Hematopoietic multipotent progenitor cell treated with erythropoietin and hydrocortisone succinate and interleukin-3 and kit ligand, for 4 days (in vitro differentiated cells): ENCODE measurements around the gene NPAS2.
A peak's percentile ranks its signal among the peaks of the same experiment; 100 is the strongest.

Experiments
- DNase-seq: peaks from one replicate; pipeline ENCODE4 v3.0.0-alpha.2; 2015

NPAS2 gene

DNA sequence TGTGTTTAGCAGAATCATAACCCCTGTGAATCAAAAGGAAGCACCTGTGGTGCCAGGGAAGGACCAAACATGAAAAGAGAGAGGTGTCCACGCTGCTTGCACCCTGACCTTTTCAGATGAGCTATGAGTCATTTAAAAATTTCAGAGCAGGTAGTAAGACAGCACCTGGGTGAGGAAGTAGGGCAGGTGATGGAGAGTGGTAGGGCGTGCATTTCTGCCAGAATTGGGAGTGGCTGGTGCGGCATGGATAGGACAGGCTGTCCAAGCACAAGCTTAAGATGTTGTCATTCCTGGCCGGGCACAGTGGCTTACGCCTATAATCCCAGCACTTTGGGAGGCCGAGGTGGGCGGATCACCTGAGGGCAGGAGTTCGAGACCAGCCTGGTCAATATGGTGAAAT, 36.8 kb downstream of the NPAS2 start:
- no peak for DNase-seq

DNA sequence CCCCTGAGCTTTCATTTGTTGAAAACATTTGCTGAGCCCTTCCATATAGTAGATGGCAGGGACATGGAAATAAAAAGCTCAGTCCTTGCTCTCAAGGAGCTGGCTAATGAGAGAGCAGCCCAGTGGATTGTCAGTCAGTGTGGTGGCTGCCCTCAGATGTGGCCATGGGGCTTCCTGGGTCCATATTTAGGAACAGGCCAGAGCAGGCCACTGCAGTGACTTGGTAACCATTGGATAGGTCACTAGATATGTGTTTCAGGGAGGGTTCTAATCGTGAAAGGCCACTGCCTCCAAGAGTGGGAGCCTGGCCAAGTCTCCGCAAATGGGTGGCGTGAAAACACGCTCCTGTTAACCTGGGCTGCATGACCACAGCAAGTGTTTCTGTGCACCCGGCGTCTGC, 37.4 kb downstream of the NPAS2 start:
- DNase-seq = no peak

DNA sequence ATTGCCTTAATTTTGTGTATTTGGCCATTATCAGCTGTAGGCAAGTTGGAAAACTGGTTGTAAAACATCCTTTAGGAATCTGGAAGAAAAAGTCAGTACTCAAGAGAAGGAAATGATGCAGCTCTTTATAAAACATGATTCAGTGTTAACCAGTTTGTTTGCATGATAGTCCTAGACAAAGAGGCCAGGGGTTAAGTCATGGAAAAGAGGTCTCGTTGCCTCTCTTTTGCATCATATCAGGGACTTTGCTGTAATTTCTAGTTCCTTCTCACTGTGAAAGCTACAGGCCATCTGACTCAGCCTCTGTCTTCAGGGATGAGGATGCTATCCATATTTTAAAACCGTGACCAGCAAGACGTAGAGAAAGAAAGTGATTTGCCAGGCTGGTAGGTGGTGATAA, 38.0 kb downstream of the NPAS2 start:
- DNase-seq = no peak

DNA sequence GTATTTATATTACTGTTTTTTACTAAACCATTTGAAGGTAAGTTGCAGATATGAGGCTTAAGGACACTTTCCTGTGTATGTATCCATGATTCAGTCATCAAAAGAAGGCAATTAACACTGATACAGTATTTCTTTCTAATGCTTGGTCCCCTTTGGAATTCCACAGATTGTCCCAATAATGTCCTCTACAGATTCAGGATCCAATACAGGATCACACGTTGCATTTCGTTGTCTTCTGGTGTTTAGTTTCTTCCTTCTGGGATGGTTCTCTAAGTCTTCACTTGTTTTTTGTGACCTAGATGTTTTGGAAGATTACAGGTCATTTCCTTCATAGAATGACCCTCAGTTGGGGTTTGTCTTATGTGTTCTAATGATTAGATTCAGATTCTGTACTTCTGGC, 40.0 kb downstream of the NPAS2 start:
- no peak for DNase-seq

DNA sequence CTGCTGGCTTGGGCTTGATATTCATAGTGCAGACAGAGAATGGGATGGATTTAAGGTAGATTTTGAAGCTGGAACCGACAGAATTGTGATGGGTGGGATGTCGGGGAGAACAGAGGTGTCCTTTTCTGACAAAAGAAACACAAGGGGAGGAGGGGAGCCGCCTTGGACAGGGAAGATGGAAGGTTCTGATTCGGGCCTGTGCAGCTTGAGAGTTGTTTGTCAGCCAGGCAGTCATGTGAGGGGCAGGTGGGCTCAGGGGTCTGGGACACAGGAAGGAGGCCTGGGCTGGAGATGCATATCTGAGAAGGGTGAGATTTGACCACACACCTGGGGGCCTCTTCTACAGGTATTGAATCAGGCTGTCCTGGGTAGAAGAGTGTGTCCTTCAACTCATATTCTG, 41.4 kb downstream of the NPAS2 start:
- no peak for DNase-seq

DNA sequence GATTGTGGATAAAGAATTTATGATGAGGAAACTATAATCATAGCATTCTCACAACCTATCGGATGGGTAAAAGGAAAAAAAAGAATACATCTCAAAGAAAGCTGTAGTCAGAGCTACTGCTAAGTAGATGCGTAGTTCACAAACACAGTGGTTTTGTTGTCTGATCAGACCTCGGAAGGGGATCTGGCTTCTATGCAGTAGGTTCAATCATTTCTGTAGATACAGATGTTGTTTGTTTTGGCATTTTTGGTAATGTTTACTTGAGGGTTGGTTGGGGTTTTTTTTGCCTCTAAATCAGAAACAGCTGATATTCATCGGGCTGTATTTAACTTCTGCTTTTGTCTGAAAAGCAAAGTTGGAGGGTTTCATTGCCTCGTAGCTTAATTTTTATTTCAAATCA, 42.1 kb downstream of the NPAS2 start:
- DNase-seq = no peak

DNA sequence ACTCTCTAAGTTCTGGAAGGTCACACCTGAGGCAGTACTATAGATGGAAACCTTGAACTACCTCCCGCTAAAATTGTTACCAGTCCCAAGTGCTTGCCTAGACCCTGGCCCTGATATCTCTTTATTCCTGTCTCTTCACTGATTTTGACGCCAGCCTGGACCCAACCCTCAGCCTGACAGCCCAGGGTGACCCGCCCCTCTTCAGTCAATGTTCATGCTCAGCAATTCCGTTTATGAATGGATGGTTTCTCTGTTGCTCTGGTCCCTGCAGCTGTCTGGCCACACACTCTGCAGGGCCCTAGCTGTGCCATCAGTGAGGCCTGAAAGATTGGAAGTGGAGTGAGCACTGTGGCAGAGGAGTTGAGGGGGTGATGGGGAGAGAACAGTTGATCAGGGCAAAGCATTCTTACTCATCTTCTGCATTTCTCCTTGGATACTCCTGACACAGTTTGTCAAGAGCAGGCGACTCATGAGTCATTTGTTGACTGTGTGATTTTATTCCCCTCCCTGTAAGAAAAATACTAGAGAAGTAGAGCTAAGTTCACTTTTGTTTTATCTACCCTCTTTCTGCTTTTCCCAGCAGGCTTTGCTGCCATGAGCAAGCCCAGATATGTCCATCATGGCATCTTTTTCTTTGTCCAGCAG, 46.0 kb downstream of the NPAS2 start:
- no peak for DNase-seq

DNA sequence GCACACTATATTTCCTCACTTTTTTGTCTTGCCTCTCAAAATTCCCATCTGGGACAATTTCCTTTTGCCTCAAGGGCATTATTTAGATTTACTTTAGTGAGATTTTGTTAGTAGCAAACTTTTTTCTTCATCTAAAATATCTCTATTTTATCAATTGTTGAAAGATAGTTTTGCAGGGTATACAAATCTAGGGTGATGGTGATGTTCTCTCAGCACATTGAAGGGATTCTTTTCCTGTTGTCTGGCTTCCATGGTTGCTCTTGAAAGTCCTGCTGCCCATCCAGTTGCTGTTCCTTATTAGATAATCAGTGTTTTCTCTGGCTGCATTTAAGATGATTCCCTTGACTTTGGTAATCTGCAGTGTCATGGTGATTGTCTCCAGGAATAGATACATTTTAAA, 48.1 kb downstream of the NPAS2 start:
- no peak for DNase-seq

DNA sequence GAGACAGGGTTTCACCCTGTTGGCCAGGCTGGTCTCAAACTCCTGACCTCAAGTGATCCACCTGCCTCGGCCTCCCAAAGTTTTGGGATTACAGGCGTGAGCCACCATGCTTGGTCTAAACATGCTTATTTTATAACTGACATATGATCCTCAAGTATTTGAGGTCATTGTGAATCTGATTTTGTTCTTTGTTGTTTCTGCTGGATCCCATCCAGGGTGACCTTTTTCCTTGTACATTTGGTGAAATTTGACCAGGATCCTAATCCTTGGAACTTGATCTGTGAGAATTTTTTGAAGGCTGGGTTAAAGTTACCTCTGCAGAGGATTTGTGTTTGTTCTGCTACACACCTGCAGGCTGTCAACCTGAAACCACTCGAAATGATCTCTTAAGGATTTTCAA, 49.2 kb downstream of the NPAS2 start:
- no peak for DNase-seq

DNA sequence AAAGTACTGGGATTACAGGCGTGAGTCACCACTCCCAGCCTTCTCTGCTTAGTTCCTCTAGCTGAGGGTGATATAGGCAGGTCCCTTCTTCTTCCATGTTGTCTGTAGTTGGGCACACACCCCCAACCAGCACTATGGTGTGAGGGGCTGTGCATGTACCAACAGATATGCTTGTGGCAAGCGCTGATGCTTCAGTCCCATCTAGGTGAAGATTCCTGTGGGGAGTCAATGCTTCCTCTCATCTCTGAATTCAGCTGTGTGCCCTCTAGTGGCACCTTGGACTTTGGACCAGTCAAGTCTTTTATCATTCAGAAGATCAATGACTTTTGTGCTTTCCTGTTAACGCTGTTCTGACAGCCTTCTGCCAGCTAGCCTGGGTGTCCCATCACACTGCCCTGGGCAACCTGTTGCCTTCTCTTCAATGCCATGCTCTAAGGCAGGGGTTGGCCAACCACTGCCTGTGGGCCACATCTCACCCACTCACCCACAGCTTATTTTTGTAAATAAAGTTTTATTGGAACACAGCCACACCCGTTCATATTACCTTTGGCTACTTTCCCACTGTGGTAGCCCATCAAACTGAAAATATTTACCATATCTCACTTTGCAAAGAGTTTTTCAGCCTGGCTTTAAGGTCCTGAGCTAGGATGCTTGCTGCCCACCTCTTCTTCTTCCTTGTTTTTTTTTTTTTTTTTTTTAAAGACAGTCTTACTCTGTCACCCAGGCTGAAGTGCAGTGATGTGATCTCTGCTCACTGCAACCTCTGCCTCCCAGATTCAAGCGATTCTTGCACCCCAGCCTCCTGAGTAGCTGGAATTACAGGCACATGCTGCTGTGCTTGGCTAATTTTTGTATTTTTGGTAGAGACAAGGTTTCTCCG, 51.0 kb downstream of the NPAS2 start:
- no peak for DNase-seq

DNA sequence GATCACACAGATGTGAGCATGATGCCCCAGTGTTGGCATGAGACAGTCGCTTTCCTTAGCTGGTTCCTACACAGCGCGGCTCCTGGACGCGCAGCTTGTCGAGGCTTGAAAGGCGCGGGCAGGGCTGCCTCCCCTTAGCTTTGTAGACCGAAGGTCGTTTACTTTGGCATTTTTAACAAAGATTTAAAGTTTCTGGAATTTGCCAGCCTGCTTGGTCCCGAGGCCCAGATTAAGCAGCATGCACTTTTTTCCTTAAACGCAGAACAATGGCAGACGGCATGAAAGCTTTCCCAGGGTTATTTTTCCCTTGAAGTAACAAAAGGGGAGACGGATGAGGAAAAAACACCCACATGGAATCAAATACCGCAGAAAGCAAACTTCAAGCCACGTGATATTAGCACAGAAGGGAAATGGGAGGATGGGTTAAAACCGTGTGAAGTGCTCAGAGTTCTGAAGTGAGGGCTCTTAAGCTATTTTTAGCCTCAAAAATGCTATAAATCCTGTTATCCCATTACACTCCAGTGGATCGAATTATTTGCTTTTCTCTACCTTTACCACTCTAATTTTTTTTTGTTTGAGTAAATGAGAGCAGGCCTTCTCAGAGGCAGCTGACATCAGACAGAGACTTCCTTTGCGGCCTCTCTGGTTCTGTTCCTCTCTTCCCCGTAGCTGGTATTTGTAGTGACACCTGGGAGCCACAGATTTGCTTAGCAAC, 55.7 kb downstream of the NPAS2 start:
- no peak for DNase-seq

DNA sequence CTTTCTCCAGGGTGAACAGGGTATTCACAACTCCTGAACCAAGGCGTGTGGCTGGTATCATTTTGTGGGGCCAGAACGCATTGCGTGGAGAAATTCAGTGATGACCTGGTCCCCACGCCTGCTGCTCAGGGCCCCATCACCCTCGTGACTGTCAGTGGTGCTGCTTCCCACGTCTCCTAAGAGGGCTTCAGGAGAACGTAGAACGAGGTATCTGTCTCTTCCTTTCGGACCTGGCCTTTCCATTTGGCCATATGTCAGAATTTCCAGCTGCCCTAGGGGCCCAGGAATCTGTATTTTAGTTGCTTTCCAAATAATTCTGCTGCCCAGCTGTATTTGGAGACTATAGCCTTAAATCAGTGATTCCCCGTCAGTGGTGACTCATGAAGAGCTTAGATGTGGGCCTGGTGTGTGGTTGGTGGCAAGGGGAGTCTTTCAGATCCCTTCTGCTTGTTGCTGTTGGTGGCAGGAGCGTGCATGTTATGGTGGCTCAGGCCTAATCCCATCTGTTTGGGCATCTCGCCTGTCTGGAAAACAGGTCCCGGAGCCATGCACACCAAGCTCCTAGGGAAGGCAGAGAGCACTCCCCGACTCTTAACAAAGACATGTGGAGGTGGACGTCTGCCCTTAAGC, 56.4 kb downstream of the NPAS2 start:
- DNase-seq = no peak

DNA sequence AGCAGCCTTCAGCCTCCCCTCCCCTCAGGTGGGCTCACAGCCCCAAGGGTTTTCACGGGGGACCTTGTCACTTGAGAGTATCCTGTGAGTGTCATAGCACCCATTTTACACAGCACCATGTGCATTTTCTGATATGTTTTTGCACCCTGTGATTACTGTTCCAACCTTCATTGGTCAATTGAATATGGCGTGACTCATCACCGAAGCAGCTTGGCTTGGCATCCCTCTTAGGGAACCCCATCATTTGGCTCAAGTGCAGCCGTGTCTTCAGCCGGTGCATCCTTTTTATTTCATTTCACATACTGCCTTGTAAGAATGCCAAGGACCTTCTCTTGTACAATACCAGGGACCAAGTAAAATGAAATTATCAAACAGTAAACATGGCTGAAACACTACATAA, 57.6 kb downstream of the NPAS2 start:
- no peak for DNase-seq

DNA sequence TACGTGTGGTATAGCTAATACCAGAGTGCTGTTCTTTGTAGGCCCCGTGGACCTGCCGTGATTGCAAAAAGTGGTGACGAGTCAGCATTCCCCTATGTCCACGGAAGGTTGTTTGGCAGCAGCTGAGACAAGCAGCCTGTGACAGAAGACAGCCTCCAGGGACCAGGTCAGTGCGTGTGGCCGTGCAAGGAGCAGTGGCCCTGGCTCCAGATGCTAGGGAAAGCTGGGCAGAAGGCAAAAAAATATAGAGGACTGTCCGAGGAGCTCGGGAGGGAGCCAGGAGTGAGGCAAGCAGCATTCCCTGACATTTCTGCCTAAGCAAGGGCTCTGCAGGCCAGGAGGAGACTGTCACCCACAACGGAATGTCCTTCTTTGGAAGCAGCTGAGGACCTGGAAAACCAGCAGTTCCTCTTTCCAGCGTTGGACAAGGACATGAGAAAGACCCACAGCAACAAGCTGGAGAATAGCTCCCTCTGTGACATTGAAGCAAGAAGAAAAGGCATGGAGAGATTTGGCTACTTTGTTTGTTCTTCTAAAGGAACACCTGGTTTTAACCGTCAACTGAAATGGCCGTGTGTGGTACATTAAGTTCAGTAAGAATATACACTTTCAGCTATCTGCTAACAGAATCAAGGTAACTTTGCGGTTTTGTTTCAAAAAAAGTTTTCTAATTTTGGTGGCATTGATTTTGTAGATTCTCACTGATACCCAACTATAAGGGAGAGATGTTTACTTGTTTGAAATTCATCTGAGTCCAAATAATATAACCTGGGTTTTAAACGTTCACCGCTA, 58.3 kb downstream of the NPAS2 start:
- no peak for DNase-seq

DNA sequence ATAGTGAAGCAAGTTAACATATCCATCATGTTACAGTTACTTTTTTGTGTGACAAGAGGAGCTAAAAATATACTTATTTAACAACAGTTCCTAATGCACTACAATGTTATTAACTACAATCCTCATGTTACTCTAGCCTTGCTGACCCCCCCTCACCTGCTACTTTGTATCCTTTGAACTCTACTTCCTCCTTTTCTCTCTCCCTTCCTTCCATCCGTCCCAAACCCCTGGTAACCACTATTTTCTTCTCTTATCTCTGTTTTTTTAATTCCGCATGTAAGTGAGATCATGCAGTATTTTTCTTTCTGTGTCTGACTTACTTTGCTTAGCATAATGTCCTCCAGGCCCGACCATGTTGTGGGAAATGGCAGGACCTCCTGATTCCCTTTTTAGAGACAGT, 59.4 kb downstream of the NPAS2 start:
- DNase-seq = no peak

DNA sequence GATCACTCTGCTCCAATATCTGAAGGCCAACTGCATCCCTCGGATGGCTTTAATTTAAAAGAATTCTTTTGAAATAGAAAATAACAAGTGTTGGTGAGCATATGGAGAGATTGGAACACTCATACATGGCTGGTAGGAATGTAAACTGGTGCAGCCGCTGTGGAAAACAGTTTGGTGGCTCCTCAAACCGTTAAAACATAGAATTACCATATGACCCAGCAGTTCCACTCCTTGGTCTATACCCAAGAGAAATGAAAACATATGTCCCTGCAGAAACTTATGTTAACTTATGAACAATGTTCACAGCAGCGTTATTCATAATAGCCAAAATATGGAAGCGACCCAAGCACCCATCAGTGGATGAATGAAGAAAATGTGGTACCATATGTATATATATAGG, 60.1 kb downstream of the NPAS2 start:
- no peak for DNase-seq

DNA sequence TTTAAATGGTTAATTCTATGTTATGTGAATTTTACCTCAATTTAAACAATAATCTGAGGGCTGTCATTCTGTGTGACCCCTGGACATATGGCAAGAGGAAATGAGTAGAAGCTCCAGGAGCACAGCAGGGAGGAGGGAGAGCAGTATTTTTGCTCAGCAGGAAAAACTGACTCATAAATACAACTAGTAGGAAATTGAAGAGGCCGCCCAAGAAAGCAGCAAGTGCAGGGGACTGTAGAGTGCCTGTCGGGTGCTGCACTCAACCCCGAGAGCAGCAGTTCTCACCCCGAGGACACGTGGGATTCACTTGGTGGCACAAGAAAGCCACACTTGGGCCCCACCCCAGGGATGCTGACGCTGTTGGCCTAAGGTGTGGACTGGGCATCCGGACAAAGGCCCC, 60.8 kb downstream of the NPAS2 start:
- no peak for DNase-seq

DNA sequence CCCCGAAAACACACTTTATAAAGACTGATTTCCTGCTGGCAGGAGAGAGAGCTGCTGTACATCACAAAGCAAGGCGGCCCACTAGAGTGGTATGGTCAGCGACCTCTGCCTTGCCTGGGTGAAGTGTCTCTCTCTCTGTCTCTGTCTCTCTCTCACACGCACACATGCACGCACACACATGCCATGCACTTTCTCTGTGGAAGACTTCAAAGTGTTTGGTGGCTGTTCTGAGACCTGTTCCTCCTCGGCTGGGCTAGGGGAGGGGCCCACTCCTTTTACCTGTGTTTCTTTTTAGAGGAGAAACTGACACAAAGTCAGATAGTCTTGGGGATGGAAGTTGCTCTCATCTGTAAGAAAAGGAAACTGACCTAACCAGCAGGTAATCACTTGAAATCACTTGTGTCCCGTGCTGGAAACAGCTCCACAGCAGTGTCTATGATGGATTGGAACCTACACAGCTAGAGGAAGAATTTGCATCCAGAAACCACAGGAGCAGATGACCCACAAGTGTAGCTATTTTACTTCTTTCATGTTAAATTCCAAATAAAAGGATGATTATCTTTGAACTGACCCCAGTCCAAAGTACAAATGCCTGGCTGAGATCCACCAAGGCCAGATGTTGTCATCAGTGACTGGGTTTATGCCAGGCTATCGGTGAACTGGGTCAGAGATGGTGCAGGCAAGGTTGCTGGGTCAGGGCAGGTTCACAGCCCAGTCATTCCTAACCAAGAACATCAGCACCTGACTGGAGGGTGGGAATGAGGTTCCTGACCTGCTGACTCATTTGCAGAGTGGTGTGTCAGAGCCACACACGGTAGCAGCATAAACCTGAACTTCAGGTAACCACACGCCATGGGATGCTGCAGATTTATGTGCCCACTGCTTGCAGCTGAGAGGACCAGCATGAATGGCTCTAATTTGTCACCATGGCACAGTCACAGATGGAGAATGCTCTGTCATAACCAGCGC, 63.0 kb downstream of the NPAS2 start:
- no peak for DNase-seq

DNA sequence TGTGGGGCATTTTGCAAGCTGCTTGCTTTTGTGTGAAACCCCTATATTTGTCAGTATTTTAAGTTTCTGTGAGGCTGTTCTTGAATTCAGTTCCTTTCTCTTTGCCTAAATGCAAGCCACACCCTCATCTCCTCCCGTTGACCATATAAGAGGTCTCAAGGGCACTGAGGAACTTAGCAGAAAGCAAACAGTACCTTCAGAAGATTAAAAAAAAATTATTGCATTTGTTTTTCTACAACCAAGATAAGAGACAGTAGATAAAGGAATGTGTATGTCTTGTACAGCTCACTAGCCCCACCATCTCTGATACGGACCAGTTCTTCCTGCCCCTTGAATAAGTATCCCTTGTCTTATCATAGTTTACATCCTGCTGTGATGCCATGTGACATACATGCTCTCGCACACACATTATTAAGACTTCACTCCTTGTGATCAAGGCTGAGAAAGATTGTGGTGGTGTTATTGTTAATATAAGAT, 64.2 kb downstream of the NPAS2 start:
- peak; percentile 54 for DNase-seq

DNA sequence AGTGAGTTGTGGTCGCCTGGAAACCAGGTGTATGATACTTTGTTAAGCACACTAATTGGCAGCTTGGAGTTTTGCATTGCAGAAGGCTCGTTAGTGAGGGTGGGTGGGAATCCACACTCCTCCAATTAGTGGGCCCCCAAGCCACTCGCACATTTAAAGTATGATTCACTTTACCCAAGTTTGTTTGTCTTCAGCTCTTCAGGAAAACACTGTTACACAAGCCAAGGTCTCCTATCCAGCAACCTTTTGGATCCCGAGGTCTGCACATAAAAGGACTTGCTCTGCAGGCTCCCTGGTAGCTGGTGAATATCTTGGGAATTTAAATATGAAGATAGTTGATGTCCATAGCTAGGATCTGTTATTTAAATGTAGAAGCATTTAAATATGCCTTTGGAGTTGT, 66.1 kb downstream of the NPAS2 start:
- DNase-seq = no peak

DNA sequence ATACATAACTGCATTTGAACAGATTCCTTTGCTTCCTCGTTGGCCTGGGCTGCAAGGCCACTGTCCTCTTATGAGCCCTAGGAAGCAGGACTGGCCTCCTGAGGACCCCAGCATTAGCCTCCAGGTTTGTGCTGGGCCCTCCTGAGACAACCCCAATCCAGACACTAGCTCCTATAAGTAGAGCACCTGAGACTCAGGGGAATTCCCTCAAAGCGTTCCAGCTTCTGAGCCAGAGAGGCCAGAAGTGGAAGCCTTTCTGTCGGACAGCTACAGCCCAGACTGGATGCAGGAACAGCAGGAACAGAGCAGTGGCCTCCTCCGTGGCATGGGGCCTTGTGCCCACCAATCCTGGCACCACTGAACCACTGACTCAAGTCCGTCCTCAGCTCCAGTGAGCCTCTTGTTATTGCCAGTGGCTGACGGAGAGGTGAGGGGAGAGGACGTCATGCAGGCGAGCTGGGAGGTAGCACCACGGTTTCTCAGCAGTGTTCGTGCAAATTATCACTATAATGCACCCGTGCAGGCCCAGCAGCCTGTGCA, 67.2 kb downstream of the NPAS2 start:
- DNase-seq = no peak
